Heart right ventricle (tissue), 16 donors: Measurements from ENCODE around the gene HS3ST1. TPM values are rescaled to one million over a fixed set of nuclear protein-coding genes. Genes with fewer than 3 reads are reported as not detected.

Source experiments
- ATAC-seq, 8 donors: fragments of 200-7000 bp; cut with Tn5 transposase; one replicate each; pipeline ENCODE4 v1.9.1; 2020; ENCODE audit warnings: mild to moderate bottlenecking in 8 of 8, moderate library complexity in 8 of 8, moderate number of reproducible peaks in 1 of 8
- DNase-seq, 2 donors: peaks; one replicate each; pipeline ENCODE4 v3.0.0-alpha.2; 2020
- H3K27ac ChIP-seq, 10 donors: fragments of 200-600 bp; sonication (generic) in 2 of 10; one replicate each; pipeline versions ENCODE4 v1.5.0 to v1.8.0; 2020 to 2022; ENCODE audit warnings: mild to moderate bottlenecking in 3 of 10
- H3K27me3 ChIP-seq, 7 donors: fragments of 200-600 bp; one replicate each; pipeline ENCODE4 v1.8.0; 2021 to 2022; ENCODE audit warnings: mild to moderate bottlenecking in 2 of 7
- H3K36me3 ChIP-seq, 9 donors: fragments of 200-600 bp; sonication (generic) in 1 of 9; one replicate each; pipeline versions ENCODE4 v1.5.0 to v1.8.0; 2020 to 2022; ENCODE audit warnings: mild to moderate bottlenecking in 2 of 9
- H3K4me1 ChIP-seq, 9 donors: fragments of 200-600 bp; sonication (generic) in 1 of 9; one replicate each; pipeline versions ENCODE4 v1.5.0 to v1.8.0; 2020 to 2022; ENCODE audit warnings: mild to moderate bottlenecking in 4 of 9
- H3K4me3 ChIP-seq, 10 donors: fragments of 200-600 bp; sonication (generic) in 2 of 10; one replicate each; pipeline versions ENCODE4 v1.5.0 to v1.8.0; 2020 to 2022; ENCODE audit warnings: mild to moderate bottlenecking in 7 of 10, moderate library complexity in 2 of 10
- H3K9me3 ChIP-seq, 11 donors: fragments of 200-600 bp in 10 of 11; sonication (generic) in 2 of 11; one replicate each; pipeline versions ENCODE4 v1.5.0 to v1.8.0; 2013 to 2022; ENCODE audit warnings: mild to moderate bottlenecking in 2 of 11, control low read depth in 1 of 11, moderate library complexity in 1 of 11
- CTCF ChIP-seq, 9 donors: fragments of 200-600 bp; sonication (generic) in 2 of 9; IDR thresholded peaks; one replicate each; pipeline versions ENCODE4 v1.5.0 to v1.8.0; 2021 to 2022; ENCODE audit warnings: antibody characterized with exemption in 9 of 9, mild to moderate bottlenecking in 5 of 9, moderate library complexity in 1 of 9
- WGBS, 2 donors: extraction: QIAGEN DNeasy Blood & Tissue Kit; methylation state at CpG; one replicate each; pipeline ENCODE4 v1.1.7; 2013; ENCODE audit warnings: inconsistent platforms in 1 of 2; 5-methylcytosine and 5-hydroxymethylcytosine counted together
- intact Hi-C, 10 donors: fragments of 100-400 bp; cut with DNase I; formaldehyde crosslinking; loops; one replicate each; pipeline versions ENCODE4 v1.11.1 to v1.14.2; 2022
- polyA plus RNA-seq, 2 donors: library from polyadenylated mRNA; stranded (reverse); fragments of 200-250 nt; gene quantifications; one replicate each; pipeline ENCODE4 v1.2.3, GENCODE V29; 2013
- total RNA-seq, 10 donors: library from RNA; stranded (reverse); fragmentation: NEBNext Ultra II Directional in 3 of 10; extraction: Animal tissue kit (Norgen Biotek cat#: 25700) in 3 of 10; gene quantifications; one replicate each; pipeline versions ENCODE4 v1.2.1 to v1.2.4, GENCODE V29; 2021 to 2023
- donor health status: Arrhythmogenic right ventricular cardiomyopathy.
- donor health status: ischemic (EF 13 %, LVEDD 7.1; RV severe dilation, severe dysfunction).
- donor health status: healthy with polysubstance abuse.
- donor health status: DM: no; HTN: yes; CAD: no.
- donor health status: DM: no; HTN: no; CAD: no.
- donor health status: ischemic (EF 25% LVEDD 6.9; RV normal size, moderate dysfunction).
- donor health status: ischemic (EF 25% LVEDD 5.7; RV mildly dilated, moderate dysfunction).
- donor health status: healthy.
- donor health status: DM: yes; HTN: yes; CAD: no.
- donor health status: Ischemic cardiomyopathy.
- donor health status: ischemic (EF 35%, LVEDD 5.7; RV mildly dilated, moderate dysfunction).
- donor health status: nonischemic (EF 11% LVEDD 7.7; RV severe dilation, severe dysfunction).
- donor health status: DM: yes; HTN: yes; CAD: no.
- donor health status: PGD.
- donor health status: ischemic (EF 29% LVEDD 5.4; RV normal size, mild dysfunction).
- donor health status: nonischemic (EF 23%, LVEDD 6.1; RV moderate dilation, normal function).

The HS3ST1 gene
- total and polyA plus RNA-seq, 12 donors: 0.27 to 2.1 (median 1.1) TPM

- no peaks in the 10 kb centered on the region for H3K9me3 ChIP-seq
- ATAC-seq (no peak), DNase-seq (no peak)
- peaks cover 0 to 29% (median 22%) of the 10 kb centered on the region in 9 donors for H3K4me1 ChIP-seq
- H3K27ac ChIP-seq: peak overlapping the region in 2 of 10 donors; percentile 66 to 74
- peaks cover 0 to 45% (median 24%) of the 10 kb centered on the region in 7 donors for H3K27me3 ChIP-seq
- H3K4me3 ChIP-seq: peak overlapping the region in 9 of 10 donors; percentile 55 to 78 (median 66)
- TF ChIP-seq CTCF (IDR thresholded peaks at IDR 0.05): no peak
- WGBS, 2 donors: 49 to 57% methylated on average over 8 of the region's 8 CpGs
- intact Hi-C loops: loop anchor here (5.0 to 10.0 kb wide), 9 partner anchors 193 to 865 kb away; no protein-coding TSS in a partner anchor
- H3K36me3 ChIP-seq: no peaks in the 10 kb centered on the region
Observed at GRCh38 chr4:11429699-11430045, 978 bp upstream of the HS3ST1 start.

GRCh38 chr4:11428899-11429698 lies 405 bp upstream of the HS3ST1 start:
- DNase-seq (peak; percentile 78 to 81), ATAC-seq (peak; percentile 89 to 99 (median 94))
- Histone ChIP-seq H3K4me3 (peak overlapping the region; percentile 37 to 78 (median 65)), H3K9me3 (no peaks in the 10 kb centered on the region), H3K36me3 (no peaks in the 10 kb centered on the region), H3K4me1 (peaks cover 0 to 29% (median 22%) of the 10 kb centered on the region in 9 donors), H3K27ac (peak overlapping the region in 7 of 10 donors; percentile 4 to 74 (median 37)), H3K27me3 (peaks cover 0 to 45% (median 24%) of the 10 kb centered on the region in 7 donors)
- 3 to 4% methylated on average over 64 of the region's 64 CpGs for WGBS, 2 donors
- TF ChIP-seq CTCF (IDR thresholded peaks at IDR 0.05): peak in 8 of 9 donors; percentile 54 to 86 (median 74)
- intact Hi-C loops: loop anchor here (5.0 to 10.0 kb wide), 9 partner anchors 193 to 864 kb away; no protein-coding TSS in a partner anchor

- H3K36me3 ChIP-seq: no peaks in the 10 kb centered on the region
- H3K4me3 ChIP-seq: peak overlapping the region in 9 of 10 donors; percentile 55 to 78 (median 66)
- 2 to 4% methylated on average over 44 to 45 of the region's 45 CpGs for WGBS, 2 donors
- DNase-seq (peak in 1 of 2 donors; percentile 14), ATAC-seq (peak in 1 of 8 donors; percentile 8)
- H3K27me3 ChIP-seq: peaks cover 0 to 45% (median 24%) of the 10 kb centered on the region in 7 donors
- no peak overlapping the region for H3K27ac ChIP-seq
- peaks cover 0 to 32% (median 22%) of the 10 kb centered on the region in 9 donors for H3K4me1 ChIP-seq
- TF ChIP-seq CTCF (IDR thresholded peaks at IDR 0.05): no peak
- no peaks in the 10 kb centered on the region for H3K9me3 ChIP-seq
- intact Hi-C loops: loop anchor here (5.0 to 10.0 kb wide), 9 partner anchors 195 to 863 kb away; no protein-coding TSS in a partner anchor
Observed at GRCh38 chr4:11427121-11427996, 1.3 kb downstream of the HS3ST1 start.

- peaks cover 0 to 45% (median 24%) of the 10 kb centered on the region in 7 donors for H3K27me3 ChIP-seq
- no peaks in the 10 kb centered on the region for H3K36me3 ChIP-seq
- no peak for TF ChIP-seq CTCF (IDR thresholded peaks at IDR 0.05)
- intact Hi-C loops: loop anchor here (5.0 to 10.0 kb wide), 9 partner anchors 196 to 862 kb away; no protein-coding TSS in a partner anchor
- H3K4me1 ChIP-seq: peaks cover 0 to 32% (median 22%) of the 10 kb centered on the region in 9 donors
- 13 to 20% methylated on average over 10 of the region's 10 CpGs for WGBS, 2 donors
- no peak overlapping the region for H3K27ac ChIP-seq
- DNase-seq: no peak
- H3K4me3 ChIP-seq: peak overlapping the region in 7 of 10 donors; percentile 60 to 78 (median 67)
- H3K9me3 ChIP-seq: no peaks in the 10 kb centered on the region
- ATAC-seq: no peak
Observed at GRCh38 chr4:11426731-11427120, 2.0 kb downstream of the HS3ST1 start.
